ENCODE measurements around the gene SULT1A3. TPM values are rescaled to one million over a fixed set of nuclear protein-coding genes. Genes with fewer than 3 reads are reported as not detected.
"Not testable (repeated sequence)": the region's sequence is repeated elsewhere in the genome, so short reads cannot be mapped to it uniquely, and the experiment has no call there.

SULT1A3 gene
- total RNA-seq, 1 donor from 2014 or later: 19.4 TPM

- DNase-seq (ENCODE audit: low spot score): peak; percentile 72
Measured at GRCh38 chr16:30186782-30187555, 12.1 kb upstream of the SULT1A3 start.

- no peak for DNase-seq (ENCODE audit: low spot score)
Measured at GRCh38 chr16:30187556-30187865, 11.5 kb upstream of the SULT1A3 start.

GRCh38 chr16:30187971-30188561, 11.0 kb upstream of the SULT1A3 start:
- no peak for DNase-seq (ENCODE audit: low spot score)

- not testable (repeated sequence) for DNase-seq (ENCODE audit: low spot score)
Measured at GRCh38 chr16:30191158-30191557, 7.9 kb upstream of the SULT1A3 start.

- DNase-seq (ENCODE audit: low spot score): not testable (repeated sequence)
Measured at GRCh38 chr16:30193098-30193497, 6.0 kb upstream of the SULT1A3 start.

DNA sequence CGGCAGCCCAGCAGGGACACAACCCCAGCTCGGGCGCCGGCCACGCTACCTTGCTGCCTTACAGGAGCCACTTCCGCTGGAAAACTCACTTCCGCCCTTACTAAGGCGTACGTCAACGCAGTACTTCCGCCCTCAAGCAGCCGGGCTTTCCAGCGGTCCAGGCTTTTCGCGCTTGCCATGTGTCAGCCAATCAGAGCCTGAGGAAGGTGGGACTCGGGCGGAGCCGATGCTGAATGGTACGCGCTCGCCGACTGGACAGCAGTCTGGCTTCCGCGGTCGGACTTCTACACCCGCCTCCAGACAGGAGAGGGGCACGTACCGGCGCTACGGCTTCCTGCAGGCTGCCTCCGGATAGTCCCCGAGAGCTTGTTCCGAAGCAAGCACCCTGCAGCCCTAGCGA, 5.4 kb upstream of the SULT1A3 start, which contains the start of the genes BOLA2B and SLX1A:
BOLA2B (minus strand) TSS at position 52 of the 400 bp plus-strand sequence. CDS start 71 bp downstream, outside the sequence.
SLX1A (plus strand) TSS at position 261 of the 400 bp plus-strand sequence. CDS start 210 bp downstream, outside the sequence.
- not testable (repeated sequence) for DNase-seq (ENCODE audit: low spot score)

DNA sequence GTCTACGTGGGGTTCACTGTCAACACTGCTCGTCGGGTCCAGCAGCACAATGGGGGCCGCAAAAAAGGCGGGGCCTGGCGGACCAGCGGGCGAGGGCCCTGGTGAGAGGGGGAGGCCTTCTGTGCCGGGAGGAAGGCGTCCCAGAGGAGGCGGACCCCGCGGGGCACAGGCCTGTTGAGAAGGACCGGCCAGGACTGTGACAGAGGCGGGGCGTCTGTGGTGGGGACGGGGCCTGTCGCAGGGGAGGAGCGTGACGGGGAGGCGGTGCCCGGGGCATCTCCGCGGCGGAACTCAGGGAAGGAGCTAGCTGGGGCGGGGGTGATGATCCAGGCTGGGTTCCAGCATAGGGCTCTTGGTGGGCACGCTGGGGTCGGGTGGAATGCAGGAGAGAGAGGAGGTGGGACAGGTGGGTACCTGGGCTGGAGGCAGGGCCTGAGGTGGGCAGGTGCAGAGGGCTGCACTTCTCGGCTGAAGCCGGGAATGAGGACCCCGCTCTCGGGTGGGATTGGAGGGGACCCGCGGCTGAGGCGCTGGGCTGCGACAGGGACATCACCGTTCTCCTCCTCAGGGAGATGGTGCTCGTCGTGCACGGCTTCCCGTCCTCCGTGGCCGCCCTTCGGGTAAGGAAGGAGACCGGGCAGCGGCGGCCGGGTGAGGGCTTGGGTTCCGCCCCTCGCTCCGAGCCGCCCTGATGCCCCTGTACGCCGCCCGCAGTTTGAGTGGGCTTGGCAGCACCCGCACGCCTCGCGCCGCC, 4.7 kb upstream of the SULT1A3 start:
- DNase-seq (ENCODE audit: low spot score): peak; percentile 10

GRCh38 chr16:30197001-30197400, 2.1 kb upstream of the SULT1A3 start:
- DNase-seq (ENCODE audit: low spot score): not testable (repeated sequence)

- DNase-seq (ENCODE audit: low spot score): not testable (repeated sequence)
Measured at GRCh38 chr16:30199608-30200343, 721 bp downstream of the SULT1A3 start.

DNA sequence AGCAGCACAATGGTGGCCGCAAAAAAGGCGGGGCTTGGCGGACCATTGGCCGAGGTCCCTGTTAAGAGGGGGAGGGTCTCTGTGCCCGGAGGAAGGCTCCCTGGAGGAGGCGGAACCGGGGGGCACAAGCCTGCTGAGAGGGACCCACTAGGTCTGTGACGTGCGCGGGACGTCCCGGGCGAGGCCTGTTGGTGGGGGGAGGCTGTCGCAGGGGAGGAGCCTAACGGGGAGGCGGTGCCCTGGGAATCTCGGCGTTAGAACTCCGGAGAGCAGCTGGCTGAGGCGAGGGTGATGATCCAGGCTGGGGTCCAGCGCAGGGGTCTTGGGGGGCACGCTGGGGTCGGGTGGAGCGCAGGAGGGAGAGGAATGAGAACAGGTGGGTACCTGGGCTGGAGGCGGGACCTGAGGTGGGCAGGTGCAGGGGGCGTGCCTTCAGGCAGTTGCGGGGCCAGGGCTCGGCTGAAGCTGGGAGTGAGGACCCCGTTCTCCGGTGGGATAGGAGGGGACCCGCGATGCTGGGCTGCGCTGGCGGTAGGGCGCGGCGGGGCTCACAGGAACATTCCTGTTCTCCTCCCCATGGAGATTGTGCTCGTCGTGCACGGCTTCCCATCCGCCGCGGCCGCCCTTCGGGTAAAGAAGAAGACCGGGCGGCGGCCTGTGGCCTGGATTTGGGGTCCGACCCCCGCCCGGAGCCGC, 6.6 kb downstream of the SULT1A3 start:
- peak; percentile 10 for DNase-seq (ENCODE audit: low spot score)

DNA sequence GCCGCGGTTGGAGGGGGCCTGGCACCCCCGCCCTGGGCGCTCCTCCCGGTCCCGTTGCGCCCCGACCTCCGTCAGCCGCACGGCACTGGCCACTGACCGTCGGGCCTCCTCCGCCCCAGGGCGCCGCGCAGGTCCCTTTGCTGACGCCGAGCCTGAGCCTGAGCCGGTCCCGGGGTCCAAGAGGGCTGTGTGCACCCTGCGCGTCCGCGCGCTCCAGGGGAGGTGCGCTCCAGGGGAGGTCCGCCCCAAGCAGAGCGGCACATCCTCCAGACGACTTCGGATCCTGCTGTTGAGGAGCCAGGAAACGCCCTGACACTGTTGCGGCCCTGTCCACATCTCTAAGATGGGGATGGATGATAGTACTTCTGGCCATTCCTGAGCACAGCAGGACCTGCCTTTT, 7.2 kb downstream of the SULT1A3 start:
- DNase-seq (ENCODE audit: low spot score): not testable (repeated sequence)

DNA sequence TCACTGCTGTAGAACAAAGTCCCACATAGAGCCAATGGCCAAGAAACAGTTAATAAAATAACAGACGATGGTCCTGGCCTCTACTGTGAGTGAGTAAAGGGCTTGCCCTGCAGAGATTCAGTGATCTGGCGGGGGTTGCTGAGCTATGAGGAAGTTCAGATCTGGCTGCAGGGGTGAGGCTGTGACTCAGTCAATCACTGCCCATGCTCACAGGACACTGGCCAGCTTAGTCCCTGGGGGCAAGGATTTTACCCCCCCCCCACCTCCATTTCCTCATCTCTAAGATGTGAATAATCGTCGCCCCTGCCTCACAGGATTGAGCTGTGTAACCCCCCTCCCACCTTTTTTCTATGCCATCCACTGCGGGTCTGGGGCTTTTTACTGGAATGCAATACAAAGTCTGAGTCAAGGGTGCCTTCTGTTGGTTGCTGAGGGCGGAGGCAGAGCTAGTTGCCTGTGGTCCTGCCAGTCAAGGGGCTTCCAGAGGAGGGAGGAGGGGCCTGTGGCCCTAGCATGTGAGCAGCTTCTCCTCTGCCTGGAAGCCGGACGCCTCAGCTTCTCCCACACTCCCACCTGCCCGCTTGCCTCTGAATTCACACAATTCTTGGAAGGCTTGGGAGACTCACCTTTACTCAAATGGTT, 8.1 kb downstream of the SULT1A3 start:
- peak; percentile 21 for DNase-seq (ENCODE audit: low spot score)

DNA sequence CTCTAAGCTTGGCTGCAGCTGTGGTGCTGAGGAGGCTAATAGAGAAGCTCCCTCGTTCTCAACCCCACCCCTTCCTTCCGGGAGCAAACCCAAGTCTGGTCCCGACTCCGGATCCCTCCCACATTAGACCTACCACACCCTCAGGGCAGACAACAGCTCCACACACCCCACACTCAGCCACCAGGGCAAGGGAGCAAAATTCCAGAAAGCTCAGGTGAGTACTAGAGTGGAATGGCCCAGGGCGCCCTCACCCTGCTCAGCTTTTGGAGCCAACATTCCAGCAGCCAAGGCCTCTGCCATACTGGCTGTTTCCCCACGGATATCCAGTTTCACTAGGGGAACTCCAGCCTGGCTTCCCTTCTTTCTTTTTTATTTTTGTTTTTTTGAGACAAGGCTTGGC, 10.0 kb downstream of the SULT1A3 start:
- DNase-seq (ENCODE audit: low spot score): peak; percentile 47

- DNase-seq (ENCODE audit: low spot score): not testable (repeated sequence)
Measured at GRCh38 chr16:30211414-30211813, 12.4 kb downstream of the SULT1A3 start.

GRCh38 chr16:30217082-30217481, 18.0 kb downstream of the SULT1A3 start:
- DNase-seq (ENCODE audit: low spot score): peak; percentile 9

GRCh38 chr16:30248379-30248778, 49.3 kb downstream of the SULT1A3 start, which contains the start of gene NPIPB13:
Gene NPIPB13 (minus strand): TSS chr16:30248479. CDS start chr16:30245573, 2,906 bp downstream.
- DNase-seq (ENCODE audit: low spot score): not testable (repeated sequence)
